CD14-positive monocyte (primary cell): Measurements from ENCODE around the gene FAM171A1. TPM values are rescaled to one million over a fixed set of nuclear protein-coding genes. Genes with fewer than 3 reads are reported as not detected.

Source experiments
- DNase-seq, 3 donors: peaks; one replicate each; pipeline ENCODE4 v3.0.0-alpha.2; 2011 to 2022
- H2AFZ ChIP-seq: 2 replicates; pipeline ENCODE4 v1.6.0; 2012; ENCODE audit warnings: mild to moderate bottlenecking, low read depth, low read length, inconsistent platforms; ENCODE audit not compliant: insufficient read depth, poor library complexity, severe bottlenecking
- H3K27ac ChIP-seq, 2 donors: 1 replicate in 1 of 2; 2 replicates in 1 of 2; pipeline ENCODE4 v1.5.1; 2012 to 2013; ENCODE audit warnings: low read length in 2 of 2, control low read depth in 1 of 2, inconsistent platforms in 1 of 2, low read depth in 1 of 2, mild to moderate bottlenecking in 1 of 2
- H3K27me3 ChIP-seq, 2 donors: one replicate each; pipeline versions ENCODE4 v1.6.0 to v1.6.1; 2011 to 2013; ENCODE audit warnings: low read length in 2 of 2; ENCODE audit not compliant: control insufficient read depth in 2 of 2, insufficient read depth in 2 of 2
- H3K36me3 ChIP-seq, 2 donors: replicated peaks in 1 of 2; 1 replicate in 1 of 2; 2 replicates in 1 of 2; pipeline versions ENCODE4 v1.5.1 to v1.6.1; 2012 to 2013; ENCODE audit warnings: low read length in 2 of 2, control low read depth in 1 of 2, inconsistent platforms in 1 of 2, mild to moderate bottlenecking in 1 of 2; ENCODE audit not compliant: insufficient read depth in 2 of 2, control insufficient read depth in 1 of 2
- H3K4me1 ChIP-seq, 2 donors: 1 replicate in 1 of 2; 2 replicates in 1 of 2; pipeline versions ENCODE4 v1.5.1 to v1.6.1; 2012 to 2013; ENCODE audit warnings: low read length in 2 of 2, control low read depth in 1 of 2, inconsistent platforms in 1 of 2, mild to moderate bottlenecking in 1 of 2, moderate library complexity in 1 of 2; ENCODE audit not compliant: insufficient read depth in 2 of 2, control insufficient read depth in 1 of 2
- H3K4me2 ChIP-seq: replicated peaks from 2 replicates; pipeline ENCODE3; 2012; ENCODE audit warnings: low read length, moderate library complexity, mild to moderate bottlenecking; ENCODE audit not compliant: poor library complexity, severe bottlenecking; ENCODE audit errors: extremely low read depth
- H3K4me3 ChIP-seq, 3 experiments: fragments of 200-600 bp in 1 of 3; sonication (generic) in 1 of 3; replicated peaks in 1 of 3; 1 replicate in 2 of 3; 2 replicates in 1 of 3; pipeline ENCODE4 v1.5.1; 2011 to 2013; ENCODE audit warnings: low read length in 3 of 3, mild to moderate bottlenecking in 3 of 3, control low read depth in 2 of 3, low read depth in 2 of 3, inconsistent platforms in 1 of 3, moderate library complexity in 1 of 3
- H3K79me2 ChIP-seq: 2 replicates; pipeline ENCODE4 v1.6.0; 2012; ENCODE audit warnings: mild to moderate bottlenecking, control low read depth, inconsistent platforms, low read length, moderate library complexity; ENCODE audit not compliant: insufficient read depth
- H3K9ac ChIP-seq: 2 replicates; pipeline ENCODE4 v1.6.0; 2017; ENCODE audit warnings: low read length, mild to moderate bottlenecking; ENCODE audit not compliant: insufficient read depth, poor library complexity, severe bottlenecking
- H3K9me3 ChIP-seq, 2 donors: replicated peaks in 1 of 2; 1 replicate in 1 of 2; 2 replicates in 1 of 2; pipeline versions ENCODE4 v1.5.1 to v1.6.1; 2012 to 2013; ENCODE audit warnings: low read length in 2 of 2, control low read depth in 1 of 2; ENCODE audit not compliant: control insufficient read depth in 1 of 2, insufficient read depth in 1 of 2
- H4K20me1 ChIP-seq: 2 replicates; pipeline ENCODE4 v1.6.0; 2012; ENCODE audit warnings: mild to moderate bottlenecking, low read length, control low read depth, moderate library complexity; ENCODE audit not compliant: insufficient read depth
- H3K27ac Mint-ChIP-seq, 7 donors: one replicate each; pipeline ENCODE4 v1.8.0; 2020; ENCODE audit warnings: mild to moderate bottlenecking in 7 of 7, mixed read lengths in 7 of 7, moderate library complexity in 6 of 7, inconsistent platforms in 2 of 7
- H3K27me3 Mint-ChIP-seq, 3 donors: one replicate each; pipeline ENCODE4 v1.8.0; 2021 to 2022; ENCODE audit warnings: low read depth in 3 of 3, mild to moderate bottlenecking in 3 of 3, mixed read lengths in 3 of 3, moderate library complexity in 3 of 3, inconsistent platforms in 1 of 3
- H3K36me3 Mint-ChIP-seq, 2 donors: one replicate each; pipeline ENCODE4 v1.8.0; 2020; ENCODE audit warnings: mixed read lengths in 2 of 2, inconsistent platforms in 1 of 2, mild to moderate bottlenecking in 1 of 2
- H3K4me1 Mint-ChIP-seq: one replicate; pipeline ENCODE4 v1.8.0; 2020; ENCODE audit warnings: mild to moderate bottlenecking, mixed read lengths
- H3K4me3 Mint-ChIP-seq, 2 donors: one replicate each; pipeline ENCODE4 v1.8.0; 2020; ENCODE audit warnings: mild to moderate bottlenecking in 2 of 2, mixed read lengths in 2 of 2, moderate library complexity in 1 of 2
- H3K9me3 Mint-ChIP-seq, 7 donors: one replicate each; pipeline ENCODE4 v1.8.0; 2020 to 2022; ENCODE audit warnings: mixed read lengths in 7 of 7, mild to moderate bottlenecking in 6 of 7, moderate library complexity in 6 of 7, inconsistent platforms in 2 of 7
- CTCF ChIP-seq: fragments of 200-600 bp; IDR thresholded peaks from one replicate; pipeline ENCODE4 v1.8.0; 2022; ENCODE audit warnings: antibody characterized with exemption, mild to moderate bottlenecking
- WGBS: methylation state at CpG from one replicate; pipeline ENCODE4 v1.1.5; 2013; ENCODE audit warnings: missing lambda C conversion rate; ENCODE audit not compliant: insufficient coverage; 5-methylcytosine and 5-hydroxymethylcytosine counted together
- intact Hi-C, 2 donors: fragments of 100-400 bp; cut with micrococcal nuclease; formaldehyde crosslinking; loops; one replicate each; pipeline versions ENCODE4 v1.15.0 to v1.15.1; 2023
- polyA plus RNA-seq, 3 donors: library from polyadenylated mRNA; depleted of rRNA in 1 of 3; unstranded in 2 of 3; stranded (reverse) in 1 of 3; fragments of 300-500 nt in 2 of 3; fragments of >200 nt in 1 of 3; fragmentation: Illumina TruSeq in 2 of 3; gene quantifications; 1 replicate in 2 of 3; 2 replicates in 1 of 3; pipeline ENCODE4 v1.2.3, GENCODE V29; 2012 to 2021

The FAM171A1 gene
- polyA plus RNA-seq, 3 donors = not detected

DNA sequence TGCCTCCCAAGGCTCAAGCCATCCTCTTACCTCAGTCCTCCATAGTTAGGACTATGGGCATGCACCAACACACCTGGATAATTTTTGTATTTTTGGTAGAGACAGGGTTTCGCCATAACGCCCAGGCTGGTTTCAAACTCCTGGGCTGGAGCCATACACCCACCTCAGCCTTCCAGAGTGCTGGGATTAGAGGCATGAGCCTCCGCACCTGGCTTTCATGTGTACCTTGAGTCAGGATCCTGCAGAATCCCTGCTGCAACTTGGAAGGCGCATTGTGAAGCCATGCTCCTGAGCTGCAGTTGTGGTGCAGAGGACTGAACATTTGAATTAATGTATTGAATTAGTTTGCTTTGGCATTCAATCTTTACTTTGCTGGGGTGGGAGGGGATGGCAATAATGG lies 173.2 kb downstream of the FAM171A1 start:
- no peak overlapping the region for H3K4me2 ChIP-seq
- H3K9me3 Mint-ChIP-seq = peaks cover 16 to 43% (median 37%) of the 10 kb centered on the region in 7 donors

GRCh38 chr10:15197276-15197675 lies 173.8 kb downstream of the FAM171A1 start:
- peaks cover 32 to 65% (median 36%) of the 10 kb centered on the region in 3 donors for H3K27me3 Mint-ChIP-seq
- H3K9me3 Mint-ChIP-seq = peaks cover 16 to 44% (median 39%) of the 10 kb centered on the region in 7 donors
- intact Hi-C loops = no loop called here
- no peak overlapping the region for H3K27ac ChIP-seq
- H3K4me2 ChIP-seq = no peak overlapping the region
- H3K4me1 ChIP-seq = peaks cover 7 to 8% of the 10 kb centered on the region in 2 donors
- H3K9me3 ChIP-seq = peaks cover 33% of the 10 kb centered on the region in 2 donors
- H3K4me1 Mint-ChIP-seq = peaks cover 9% of the 10 kb centered on the region
- H4K20me1 ChIP-seq = no peaks in the 10 kb centered on the region
- no peak overlapping the region for H3K4me3 ChIP-seq
- no peak overlapping the region for H2AFZ ChIP-seq
- no peak for TF ChIP-seq CTCF
- no peak overlapping the region for H3K27ac Mint-ChIP-seq
- peaks cover 5 to 45% of the 10 kb centered on the region in 2 donors for H3K27me3 ChIP-seq
- H3K4me3 Mint-ChIP-seq = peak overlapping the region in 1 of 2 donors; percentile 60
- H3K36me3 ChIP-seq = no peaks in the 10 kb centered on the region
- H3K36me3 Mint-ChIP-seq = no peaks in the 10 kb centered on the region
- WGBS = no CpG with 5 or more reads among the region's 2 CpGs
- H3K9ac ChIP-seq = no peak overlapping the region
- no peaks in the 10 kb centered on the region for H3K79me2 ChIP-seq
- DNase-seq = no peak

More for the DNA sequence above, 173.2 kb downstream of the FAM171A1 start:
- H3K4me1 ChIP-seq = peaks cover 7 to 8% of the 10 kb centered on the region in 2 donors
- no peak for DNase-seq
- no peaks in the 10 kb centered on the region for H3K36me3 ChIP-seq
- intact Hi-C loops = no loop called here
- Mint-ChIP-seq H3K27me3 (peaks cover 27 to 59% (median 36%) of the 10 kb centered on the region in 3 donors), H3K27ac (no peak overlapping the region), H3K36me3 (no peaks in the 10 kb centered on the region), H3K4me3 (peak overlapping the region in 1 of 2 donors; percentile 2), H3K4me1 (peaks cover 9% of the 10 kb centered on the region)
- H2AFZ ChIP-seq = no peak overlapping the region
- H3K4me3 ChIP-seq = no peak overlapping the region
- WGBS = 83% methylated on average over 4 of the region's 4 CpGs
- peaks cover 33% of the 10 kb centered on the region in 2 donors for H3K9me3 ChIP-seq
- TF ChIP-seq CTCF = no peak
- peaks cover 2 to 45% of the 10 kb centered on the region in 2 donors for H3K27me3 ChIP-seq
- H3K79me2 ChIP-seq = no peaks in the 10 kb centered on the region
- no peaks in the 10 kb centered on the region for H4K20me1 ChIP-seq
- H3K9ac ChIP-seq = no peak overlapping the region
- no peak overlapping the region for H3K27ac ChIP-seq
